Cerebellar cortex (tissue), 1 donor: ENCODE measurements around the gene PCDHA5.
"Not testable (repeated sequence)": the region's sequence is repeated elsewhere in the genome, so short reads cannot be mapped to it uniquely, and the experiment has no call there.

ENCODE experiments used
- DNase-seq: peaks from one replicate; pipeline ENCODE4 v3.0.0-alpha.2; 2015; ENCODE audit warnings: low spot score

Gene PCDHA5

DNA sequence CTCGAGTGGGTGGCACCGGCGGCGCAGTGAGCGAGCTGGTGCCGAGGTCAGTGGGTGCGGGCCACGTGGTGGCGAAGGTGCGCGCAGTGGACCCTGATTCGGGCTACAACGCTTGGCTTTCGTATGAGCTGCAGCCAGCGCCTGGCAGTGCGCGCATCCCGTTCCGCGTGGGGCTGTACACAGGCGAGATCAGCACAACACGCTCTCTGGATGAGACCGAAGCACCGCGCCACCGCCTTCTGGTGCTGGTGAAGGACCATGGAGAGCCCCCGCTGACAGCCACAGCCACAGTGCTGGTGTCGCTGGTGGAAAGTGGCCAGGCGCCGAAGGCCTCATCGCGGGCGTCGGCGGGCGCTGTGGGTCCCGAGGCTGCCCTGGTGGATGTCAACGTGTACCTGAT, 2.1 kb downstream of the PCDHA5 start:
- DNase-seq = no peak

DNA sequence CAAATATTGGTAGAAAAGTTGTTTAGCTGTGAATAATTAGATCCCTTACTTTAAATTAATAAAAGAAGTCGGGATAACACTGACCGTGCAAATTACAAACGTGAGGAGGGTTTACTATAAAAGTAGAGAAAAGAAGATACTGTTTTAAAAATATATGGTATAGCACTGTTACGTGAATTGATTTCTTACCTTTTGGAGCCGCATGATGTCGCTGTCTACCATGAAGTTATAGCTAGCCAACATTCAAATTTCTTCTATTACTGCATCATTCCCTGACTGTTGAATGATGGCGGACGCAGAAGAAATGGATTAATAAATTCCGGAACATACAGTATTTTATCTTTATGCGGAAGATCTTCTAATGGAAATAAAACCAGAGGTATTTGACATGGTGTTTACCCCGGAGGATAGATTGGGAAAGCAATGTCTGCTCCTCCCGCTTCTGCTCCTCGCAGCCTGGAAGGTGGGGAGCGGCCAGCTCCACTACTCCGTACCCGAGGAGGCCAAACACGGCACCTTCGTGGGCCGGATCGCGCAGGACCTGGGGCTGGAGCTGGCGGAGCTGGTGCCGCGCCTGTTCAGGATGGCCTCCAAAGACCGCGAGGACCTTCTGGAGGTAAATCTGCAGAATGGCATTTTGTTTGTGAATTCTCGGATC, 6.4 kb downstream of the PCDHA5 start, which contains the start of gene PCDHA6:
TSS of gene PCDHA6 (plus strand) at position 257 of the 658 bp plus-strand sequence. CDS start at position 389, 132 bp downstream.
- peak; percentile 34 for DNase-seq

GRCh38 chr5:140828362-140828737, 6.9 kb downstream of the PCDHA5 start:
- DNase-seq = no peak

DNA sequence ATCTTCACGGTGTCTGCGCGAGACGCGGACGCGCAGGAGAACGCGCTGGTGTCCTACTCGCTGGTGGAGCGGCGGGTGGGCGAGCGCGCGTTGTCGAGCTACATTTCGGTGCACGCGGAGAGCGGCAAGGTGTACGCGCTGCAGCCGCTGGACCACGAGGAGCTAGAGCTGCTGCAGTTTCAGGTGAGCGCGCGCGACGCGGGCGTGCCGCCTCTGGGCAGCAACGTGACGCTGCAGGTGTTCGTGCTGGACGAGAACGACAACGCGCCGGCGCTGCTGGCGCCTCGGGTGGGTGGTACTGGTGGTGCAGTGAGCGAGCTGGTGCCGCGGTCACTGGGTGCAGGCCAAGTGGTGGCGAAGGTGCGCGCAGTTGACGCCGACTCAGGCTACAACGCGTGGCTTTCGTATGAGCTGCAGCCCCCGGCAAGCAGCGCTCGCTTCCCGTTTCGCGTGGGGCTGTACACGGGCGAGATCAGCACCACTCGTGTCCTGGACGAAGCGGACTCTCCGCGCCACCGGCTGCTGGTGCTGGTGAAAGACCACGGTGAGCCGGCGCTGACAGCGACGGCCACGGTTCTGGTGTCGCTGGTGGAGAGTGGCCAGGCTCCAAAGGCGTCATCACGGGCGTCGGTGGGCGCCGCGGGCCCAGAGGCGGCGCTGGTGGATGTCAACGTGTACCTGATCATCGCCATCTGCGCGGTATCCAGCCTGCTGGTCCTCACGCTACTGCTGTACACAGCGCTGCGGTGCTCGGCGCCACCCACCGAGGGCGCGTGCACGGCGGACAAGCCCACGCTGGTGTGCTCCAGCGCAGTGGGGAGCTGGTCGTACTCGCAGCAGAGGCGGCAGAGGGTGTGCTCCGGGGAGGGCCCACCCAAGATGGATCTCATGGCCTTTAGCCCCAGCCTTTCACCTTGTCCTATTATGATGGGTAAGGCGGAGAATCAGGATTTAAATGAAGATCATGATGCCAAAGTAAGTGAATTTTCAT, 8.4 kb downstream of the PCDHA5 start:
- not testable (repeated sequence) for DNase-seq

GRCh38 chr5:140833993-140834392, 12.6 kb downstream of the PCDHA5 start, which contains the start of gene PCDHA7:
Gene PCDHA7 (plus strand): TSS chr5:140834269. CDS start chr5:140834384, 115 bp downstream.
- DNase-seq = peak; percentile 36

DNA sequence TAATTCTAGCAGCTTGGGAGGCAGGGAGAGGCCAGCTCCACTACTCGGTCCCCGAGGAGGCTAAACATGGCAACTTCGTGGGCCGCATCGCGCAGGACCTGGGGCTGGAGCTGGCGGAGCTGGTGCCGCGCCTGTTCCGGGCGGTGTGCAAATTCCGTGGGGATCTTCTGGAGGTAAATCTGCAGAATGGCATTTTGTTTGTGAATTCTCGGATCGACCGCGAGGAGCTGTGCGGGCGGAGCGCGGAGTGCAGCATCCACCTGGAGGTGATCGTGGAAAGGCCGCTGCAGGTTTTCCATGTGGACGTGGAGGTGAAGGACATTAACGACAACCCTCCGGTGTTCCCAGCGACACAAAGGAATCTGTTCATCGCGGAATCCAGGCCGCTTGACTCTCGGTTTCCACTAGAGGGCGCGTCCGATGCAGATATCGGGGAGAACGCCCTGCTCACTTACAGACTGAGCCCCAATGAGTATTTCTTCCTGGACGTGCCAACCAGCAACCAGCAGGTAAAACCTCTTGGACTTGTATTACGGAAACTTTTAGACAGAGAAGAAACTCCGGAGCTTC, 13.1 kb downstream of the PCDHA5 start:
- not testable (repeated sequence) for DNase-seq

- no peak for DNase-seq
These were observed 14.5 kb downstream of the PCDHA5 start for GRCh38 chr5:140835622-140836510.

GRCh38 chr5:140840978-140841962, 19.9 kb downstream of the PCDHA5 start, which contains the start of gene PCDHA8:
Gene PCDHA8 (plus strand): TSS chr5:140841187. CDS start chr5:140841322, 135 bp downstream.
- DNase-seq = peak; percentile 66

GRCh38 chr5:140842798-140843733, 21.7 kb downstream of the PCDHA5 start:
- DNase-seq = no peak

GRCh38 chr5:140848139-140849102, 27.0 kb downstream of the PCDHA5 start, which contains the start of gene PCDHA9:
Gene PCDHA9 (plus strand): TSS chr5:140848382. CDS start chr5:140848496, 114 bp downstream.
- DNase-seq = not testable (repeated sequence)

GRCh38 chr5:140849831-140850634, 28.6 kb downstream of the PCDHA5 start:
- DNase-seq = not testable (repeated sequence)

DNA sequence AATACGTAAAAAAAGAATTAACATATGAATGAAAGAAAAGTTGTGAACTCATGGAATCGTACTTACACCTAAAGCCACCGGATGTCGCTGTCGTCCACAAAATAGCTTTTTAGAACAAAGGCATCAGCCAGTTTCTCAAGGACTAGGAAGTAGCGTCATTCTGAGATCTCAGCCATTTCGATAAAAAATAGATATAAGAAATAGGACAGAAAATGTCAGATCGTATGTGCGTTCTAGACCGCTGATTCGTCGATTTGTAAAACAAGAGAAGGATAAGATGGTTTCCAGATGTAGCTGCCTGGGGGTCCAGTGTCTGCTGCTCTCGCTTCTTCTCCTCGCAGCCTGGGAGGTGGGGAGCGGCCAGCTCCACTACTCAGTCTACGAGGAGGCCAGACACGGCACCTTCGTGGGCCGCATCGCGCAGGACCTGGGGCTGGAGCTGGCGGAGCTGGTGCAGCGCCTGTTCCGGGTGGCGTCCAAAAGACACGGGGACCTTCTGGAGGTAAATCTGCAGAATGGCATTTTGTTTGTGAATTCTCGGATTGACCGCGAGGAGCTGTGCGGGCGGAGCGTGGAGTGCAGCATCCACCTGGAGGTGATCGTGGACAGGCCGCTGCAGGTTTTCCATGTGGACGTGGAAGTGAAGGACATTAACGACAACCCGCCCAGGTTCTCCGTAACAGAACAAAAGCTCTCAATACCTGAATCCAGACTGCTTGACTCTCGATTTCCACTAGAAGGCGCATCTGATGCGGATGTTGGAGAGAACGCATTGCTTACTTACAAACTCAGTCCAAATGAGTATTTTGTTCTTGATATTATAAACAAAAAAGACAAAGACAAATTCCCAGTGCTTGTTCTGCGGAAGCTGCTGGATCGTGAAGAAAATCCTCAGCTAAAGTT, 34.6 kb downstream of the PCDHA5 start, which contains the start of gene PCDHA10:
TSS of gene PCDHA10 (plus strand) at position 126 of the 903 bp plus-strand sequence. CDS start at position 278, 152 bp downstream.
- DNase-seq = peak; percentile 19

- no peak for DNase-seq
These were observed 36.0 kb downstream of the PCDHA5 start for GRCh38 chr5:140857177-140857986.

GRCh38 chr5:140857987-140858240, 36.5 kb downstream of the PCDHA5 start:
- DNase-seq = no peak
